ENCODE measurements around the gene CABP7.
"Not testable (repeated sequence)": the region's sequence is repeated elsewhere in the genome, so short reads cannot be mapped to it uniquely, and the experiment has no call there.

CABP7 gene

DNA sequence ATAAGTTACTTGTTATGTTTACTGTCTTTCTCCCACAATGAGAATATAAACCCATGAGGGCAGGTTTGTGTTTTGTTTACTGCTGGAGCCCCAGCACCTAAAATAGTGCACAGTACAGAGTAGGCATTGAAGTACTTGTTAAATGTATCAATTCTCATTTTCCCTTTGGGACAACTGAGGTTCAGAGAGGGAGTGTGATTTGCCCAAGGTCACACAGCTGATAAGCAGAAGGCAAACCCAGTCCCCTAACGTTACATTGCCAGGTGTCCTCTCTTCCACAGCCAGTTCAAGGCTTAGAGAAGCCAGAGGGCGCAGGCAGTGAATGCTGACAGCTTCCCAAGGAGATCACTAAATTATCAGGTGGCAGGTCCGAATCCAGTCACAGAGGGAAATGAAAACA, 30.2 kb downstream of the CABP7 start:
- DNase-seq (ENCODE audit: extremely low read depth, low read depth): no peak
- no peak for TF ChIP-seq CTCF (IDR thresholded peaks at IDR 0.05; ENCODE audit: low read depth, low read length)

DNA sequence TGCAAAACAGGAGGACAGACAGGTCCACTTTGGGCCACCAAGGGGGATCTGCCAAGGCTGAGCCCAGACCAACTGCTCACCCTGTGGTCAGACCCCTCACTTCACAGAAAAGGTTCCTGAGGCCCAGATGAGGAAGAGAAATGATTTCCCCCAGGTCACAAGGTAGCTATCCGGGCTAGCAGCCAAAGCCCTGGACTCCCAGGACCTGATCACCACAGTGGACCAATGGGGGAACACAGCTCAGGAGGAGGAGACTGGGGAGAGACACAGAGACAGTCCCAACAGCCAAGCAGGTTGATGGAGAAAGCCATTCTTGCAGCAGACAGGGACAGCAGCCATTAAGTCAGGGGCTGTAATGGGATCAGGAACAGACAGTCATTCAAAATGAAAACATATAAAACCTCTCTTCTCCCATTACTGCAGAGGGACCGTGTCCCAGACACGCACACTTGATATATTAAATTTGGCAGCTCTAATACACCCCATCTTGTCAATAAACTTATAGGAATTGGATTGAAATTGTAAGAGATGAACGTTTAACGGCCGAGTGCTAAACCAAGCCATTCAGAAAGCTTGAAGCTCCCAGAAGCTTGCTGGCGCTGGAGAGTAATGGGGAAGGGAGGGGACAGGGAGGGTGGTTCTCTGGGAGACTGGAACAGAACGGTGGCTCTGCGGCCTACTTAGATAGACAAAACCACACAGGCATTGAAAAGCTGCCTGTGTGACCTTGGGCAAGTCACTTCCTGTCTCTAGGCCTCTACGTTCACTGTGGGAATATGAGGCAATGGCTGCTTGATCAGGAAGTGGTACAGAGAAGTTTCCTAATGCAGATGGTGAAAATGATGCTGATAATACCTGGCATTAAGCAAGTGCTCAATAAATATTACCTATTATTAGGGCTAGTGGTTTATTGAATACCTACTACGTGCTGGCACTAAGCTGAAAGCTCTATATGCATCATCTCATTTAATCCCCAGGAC, 31.0 kb downstream of the CABP7 start:
- no peak for TF ChIP-seq CTCF (IDR thresholded peaks at IDR 0.05; ENCODE audit: low read depth, low read length)
- DNase-seq (ENCODE audit: extremely low read depth, low read depth): no peak

- TF ChIP-seq CTCF (IDR thresholded peaks at IDR 0.05; ENCODE audit: low read depth, low read length): no peak
- DNase-seq (ENCODE audit: extremely low read depth, low read depth): no peak
Observed at GRCh38 chr22:29751669-29752068, 31.9 kb downstream of the CABP7 start.

- DNase-seq (ENCODE audit: extremely low read depth, low read depth): no peak
- no peak for TF ChIP-seq CTCF (IDR thresholded peaks at IDR 0.05; ENCODE audit: low read depth, low read length)
Observed at GRCh38 chr22:29753808-29754657, 34.2 kb downstream of the CABP7 start.

- not testable (repeated sequence) for DNase-seq (ENCODE audit: extremely low read depth, low read depth)
Observed at GRCh38 chr22:29754658-29755395, 35.0 kb downstream of the CABP7 start.

DNA sequence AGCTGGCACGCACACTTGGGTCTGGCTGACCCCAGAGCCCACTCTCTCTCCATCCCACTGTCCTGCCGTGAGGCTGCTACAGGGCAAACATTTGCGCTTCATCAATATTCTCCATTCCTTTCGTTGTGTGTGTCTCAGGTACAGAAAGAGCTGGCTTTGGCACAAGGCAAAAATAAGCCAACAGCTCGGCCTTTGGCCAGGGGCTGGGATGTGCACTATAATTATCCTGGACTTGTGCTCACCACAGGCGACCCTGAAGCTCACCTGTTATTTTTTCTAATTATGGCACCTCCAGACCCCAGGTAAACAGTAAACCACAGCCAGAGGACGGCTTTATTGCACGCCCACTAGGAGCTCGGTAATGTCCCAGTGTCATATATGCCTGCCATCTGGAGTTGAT, 36.1 kb downstream of the CABP7 start:
- DNase-seq (ENCODE audit: extremely low read depth, low read depth): no peak
- no peak for TF ChIP-seq CTCF (IDR thresholded peaks at IDR 0.05; ENCODE audit: low read depth, low read length)

GRCh38 chr22:29756341-29756740, 36.5 kb downstream of the CABP7 start:
- TF ChIP-seq CTCF (IDR thresholded peaks at IDR 0.05; ENCODE audit: low read depth, low read length): no peak
- DNase-seq (ENCODE audit: extremely low read depth, low read depth): no peak
